Nucleus accumbens (tissue), 56 donors: ENCODE data around the gene EXOSC10.
"Not testable (repeated sequence)": the region's sequence is repeated elsewhere in the genome, so short reads cannot be mapped to it uniquely, and the experiment has no call there.

Experiments
- DNase-seq, 56 donors: peaks; one replicate each; lab custom pipeline; 2025; lab: John Stamatoyannopoulos, UW

The EXOSC10 gene

GRCh38 chr1:11063937-11064537 lies 35.6 kb downstream of the EXOSC10 start:
- DNase-seq: not testable (repeated sequence)

GRCh38 chr1:11062965-11063401 lies 36.7 kb downstream of the EXOSC10 start:
- no peak for DNase-seq

- DNase-seq: no peak
These were observed 37.9 kb downstream of the EXOSC10 start for GRCh38 chr1:11061652-11062365.

GRCh38 chr1:11059968-11060830 lies 39.5 kb downstream of the EXOSC10 start, which contains the start of gene SRM:
Gene SRM (minus strand): TSS chr1:11060018. CDS start chr1:11059943, 75 bp downstream.
- peak in 55 of 56 donors; percentile 40 to 94 (median 83) for DNase-seq

- peak in 1 of 56 donors; percentile 39 for DNase-seq
These were observed 40.3 kb downstream of the EXOSC10 start for GRCh38 chr1:11059155-11059967.

- no peak for DNase-seq
These were observed 41.0 kb downstream of the EXOSC10 start for GRCh38 chr1:11058595-11059154.

- no peak for DNase-seq
These were observed 41.6 kb downstream of the EXOSC10 start for GRCh38 chr1:11058026-11058425.

- DNase-seq: no peak
These were observed 42.2 kb downstream of the EXOSC10 start for GRCh38 chr1:11057477-11057876.

GRCh38 chr1:11056504-11056903 lies 43.2 kb downstream of the EXOSC10 start:
- no peak for DNase-seq

GRCh38 chr1:11055676-11056075 lies 44.0 kb downstream of the EXOSC10 start:
- DNase-seq: no peak

- no peak for DNase-seq
These were observed 45.0 kb downstream of the EXOSC10 start for GRCh38 chr1:11054666-11055065.

- no peak for DNase-seq
These were observed 45.5 kb downstream of the EXOSC10 start for GRCh38 chr1:11054181-11054580.

GRCh38 chr1:11053758-11054137 lies 45.9 kb downstream of the EXOSC10 start:
- no peak for DNase-seq

- no peak for DNase-seq
These were observed 46.6 kb downstream of the EXOSC10 start for GRCh38 chr1:11052839-11053757.

- DNase-seq: no peak
These were observed 47.7 kb downstream of the EXOSC10 start for GRCh38 chr1:11051781-11052511.

GRCh38 chr1:11051121-11051520 lies 48.5 kb downstream of the EXOSC10 start:
- DNase-seq: not testable (repeated sequence)

GRCh38 chr1:11046625-11047365 lies 52.9 kb downstream of the EXOSC10 start, which contains the start of gene MASP2:
Gene MASP2 (minus strand): TSS chr1:11047239. CDS start chr1:11047207, 32 bp downstream.
- DNase-seq: no peak

- no peak for DNase-seq
These were observed 53.5 kb downstream of the EXOSC10 start for GRCh38 chr1:11046270-11046566.
